Amniotic epithelial cell (primary cell): ENCODE measurements around the gene MAGI2.
A peak's percentile ranks its signal among the peaks of the same experiment; 100 is the strongest.

ENCODE experiments used
- DNase-seq: peaks from one replicate; pipeline ENCODE4 v3.0.0-alpha.2; 2010; ENCODE audit warnings: low read depth

The MAGI2 gene

GRCh38 chr7:78906735-78907134 lies 546.7 kb downstream of the MAGI2 start:
- DNase-seq, result no peak

- no peak for DNase-seq
These were observed 548.0 kb downstream of the MAGI2 start for GRCh38 chr7:78905436-78905835.

GRCh38 chr7:78904983-78905382 lies 548.5 kb downstream of the MAGI2 start:
- DNase-seq, result no peak

GRCh38 chr7:78901566-78901965 lies 551.9 kb downstream of the MAGI2 start:
- no peak for DNase-seq

GRCh38 chr7:78900806-78901205 lies 552.7 kb downstream of the MAGI2 start:
- DNase-seq, result no peak

GRCh38 chr7:78895393-78895792 lies 558.1 kb downstream of the MAGI2 start:
- DNase-seq, result no peak

GRCh38 chr7:78879206-78879605 lies 574.3 kb downstream of the MAGI2 start:
- no peak for DNase-seq

- no peak for DNase-seq
These were observed 580.4 kb downstream of the MAGI2 start for GRCh38 chr7:78873117-78873516.

- no peak for DNase-seq
These were observed 589.1 kb downstream of the MAGI2 start for GRCh38 chr7:78864339-78864738.

- no peak for DNase-seq
These were observed 590.2 kb downstream of the MAGI2 start for GRCh38 chr7:78863281-78863680.

GRCh38 chr7:78862411-78862900 lies 591.0 kb downstream of the MAGI2 start:
- DNase-seq, result no peak

- DNase-seq, result no peak
These were observed 600.5 kb downstream of the MAGI2 start for GRCh38 chr7:78852951-78853350.

- no peak for DNase-seq
These were observed 603.2 kb downstream of the MAGI2 start for GRCh38 chr7:78850093-78850740.

GRCh38 chr7:78845155-78845554 lies 608.3 kb downstream of the MAGI2 start:
- no peak for DNase-seq

- no peak for DNase-seq
These were observed 611.4 kb downstream of the MAGI2 start for GRCh38 chr7:78842068-78842467.

- no peak for DNase-seq
These were observed 617.6 kb downstream of the MAGI2 start for GRCh38 chr7:78835897-78836296.

GRCh38 chr7:78828317-78828716 lies 625.1 kb downstream of the MAGI2 start:
- no peak for DNase-seq

GRCh38 chr7:78803501-78804127 lies 649.9 kb downstream of the MAGI2 start:
- DNase-seq, result no peak

- DNase-seq, result peak; percentile 51
These were observed 659.4 kb downstream of the MAGI2 start for GRCh38 chr7:78794101-78794500.

- no peak for DNase-seq
These were observed 660.8 kb downstream of the MAGI2 start for GRCh38 chr7:78792624-78793023.

- peak; percentile 52 for DNase-seq
These were observed 661.5 kb downstream of the MAGI2 start for GRCh38 chr7:78792006-78792405.

GRCh38 chr7:78788464-78788863 lies 665.0 kb downstream of the MAGI2 start:
- no peak for DNase-seq

- no peak for DNase-seq
These were observed 665.6 kb downstream of the MAGI2 start for GRCh38 chr7:78787854-78788253.

- DNase-seq, result no peak
These were observed 667.4 kb downstream of the MAGI2 start for GRCh38 chr7:78786055-78786454.
